D721Med (cell line): ENCODE results near the gene CPXM2.

Experiments used
- DNase-seq: peaks from one replicate; pipeline ENCODE4 v3.0.0; 2011; ENCODE audit warnings: low spot score; ENCODE audit not compliant: insufficient read length
- FAIRE-seq: peaks from 2 replicates; lab custom pipeline; 2011; peaks lifted over from hg19 to GRCh38; lab: Jason Lieb, UNC
- TF ChIP-seq, protein P1 (sequence below): IDR thresholded peaks from 2 replicates; pipeline ENCODE4 v1.5.1; 2012; ENCODE audit warnings: mild to moderate bottlenecking, control low read depth; ENCODE audit not compliant: insufficient read depth; ENCODE audit errors: missing control alignments

The CPXM2 gene

DNA sequence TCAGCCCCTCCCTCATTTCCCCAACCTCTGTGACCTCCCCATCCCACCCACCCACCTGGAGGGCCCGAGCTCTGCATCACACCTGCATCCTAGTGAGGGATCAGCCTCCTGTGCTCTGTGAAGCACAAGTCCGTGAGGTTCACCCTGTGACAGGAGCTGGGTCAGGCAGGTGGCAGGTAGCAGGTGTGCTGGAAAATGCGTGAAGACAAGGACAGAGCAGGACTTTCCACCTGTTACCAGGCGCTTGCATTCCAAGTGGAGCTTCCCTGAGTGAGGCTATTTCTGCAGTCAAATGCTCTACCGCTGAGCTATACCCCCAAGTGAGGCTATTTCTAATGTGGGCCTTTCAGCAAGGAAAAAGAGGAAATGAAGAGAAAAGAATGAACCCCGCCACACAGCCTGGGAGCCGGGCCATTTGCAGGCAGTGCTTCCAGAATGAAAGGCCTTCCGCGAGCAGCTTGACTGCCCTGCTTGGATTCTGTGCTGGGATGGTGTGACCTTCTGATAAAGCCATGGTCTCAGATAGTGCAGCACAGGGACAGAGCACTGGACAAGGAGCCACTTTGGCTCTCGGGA, 13.3 kb upstream of the CPXM2 start:
- TF ChIP-seq, protein P1, sequence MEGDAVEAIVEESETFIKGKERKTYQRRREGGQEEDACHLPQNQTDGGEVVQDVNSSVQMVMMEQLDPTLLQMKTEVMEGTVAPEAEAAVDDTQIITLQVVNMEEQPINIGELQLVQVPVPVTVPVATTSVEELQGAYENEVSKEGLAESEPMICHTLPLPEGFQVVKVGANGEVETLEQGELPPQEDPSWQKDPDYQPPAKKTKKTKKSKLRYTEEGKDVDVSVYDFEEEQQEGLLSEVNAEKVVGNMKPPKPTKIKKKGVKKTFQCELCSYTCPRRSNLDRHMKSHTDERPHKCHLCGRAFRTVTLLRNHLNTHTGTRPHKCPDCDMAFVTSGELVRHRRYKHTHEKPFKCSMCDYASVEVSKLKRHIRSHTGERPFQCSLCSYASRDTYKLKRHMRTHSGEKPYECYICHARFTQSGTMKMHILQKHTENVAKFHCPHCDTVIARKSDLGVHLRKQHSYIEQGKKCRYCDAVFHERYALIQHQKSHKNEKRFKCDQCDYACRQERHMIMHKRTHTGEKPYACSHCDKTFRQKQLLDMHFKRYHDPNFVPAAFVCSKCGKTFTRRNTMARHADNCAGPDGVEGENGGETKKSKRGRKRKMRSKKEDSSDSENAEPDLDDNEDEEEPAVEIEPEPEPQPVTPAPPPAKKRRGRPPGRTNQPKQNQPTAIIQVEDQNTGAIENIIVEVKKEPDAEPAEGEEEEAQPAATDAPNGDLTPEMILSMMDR = no peak
- FAIRE-seq (no peak), DNase-seq (no peak)

DNA sequence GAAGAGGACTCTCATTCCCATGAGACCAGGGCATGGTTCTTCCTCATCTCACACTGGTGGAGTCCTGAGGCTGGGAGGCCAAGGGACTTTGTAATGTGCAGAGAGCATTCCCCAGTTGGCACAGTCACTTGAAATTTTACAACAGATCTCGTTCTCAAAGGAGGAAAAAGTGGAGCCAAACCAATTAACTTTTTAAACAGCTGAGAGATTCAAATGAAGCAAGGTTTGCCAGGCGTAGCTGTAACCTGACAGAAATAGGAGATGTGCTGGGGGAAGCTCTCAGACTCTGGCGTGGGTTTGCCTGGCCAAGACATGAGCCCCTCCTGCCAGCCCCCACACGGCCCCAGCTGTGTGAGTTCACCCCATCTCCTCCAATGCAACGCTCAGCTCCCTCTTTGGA, 12.0 kb upstream of the CPXM2 start:
- TF ChIP-seq, protein P1 = no peak
- DNase-seq = no peak
- FAIRE-seq = no peak

DNA sequence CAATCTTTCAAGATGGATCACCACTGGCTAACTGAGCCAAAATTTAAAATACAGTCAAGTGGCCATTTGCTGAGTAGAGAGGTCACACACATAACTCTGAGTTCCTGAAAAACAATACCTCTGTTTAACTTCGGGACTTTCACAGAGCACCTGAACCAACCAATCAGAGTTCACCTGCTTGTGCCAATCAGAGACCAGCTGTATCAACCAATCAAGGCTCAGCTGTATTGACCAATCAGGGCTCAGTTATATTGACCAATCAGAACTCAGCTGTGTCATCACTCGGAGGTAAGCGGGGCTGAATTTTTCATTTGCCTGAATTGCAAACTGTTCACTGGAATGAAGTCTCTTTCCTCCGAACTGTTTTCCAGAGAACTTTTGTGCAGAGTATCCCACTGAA, 10.0 kb upstream of the CPXM2 start:
- no peak for FAIRE-seq
- no peak for DNase-seq
- TF ChIP-seq, protein P1 = no peak

DNA sequence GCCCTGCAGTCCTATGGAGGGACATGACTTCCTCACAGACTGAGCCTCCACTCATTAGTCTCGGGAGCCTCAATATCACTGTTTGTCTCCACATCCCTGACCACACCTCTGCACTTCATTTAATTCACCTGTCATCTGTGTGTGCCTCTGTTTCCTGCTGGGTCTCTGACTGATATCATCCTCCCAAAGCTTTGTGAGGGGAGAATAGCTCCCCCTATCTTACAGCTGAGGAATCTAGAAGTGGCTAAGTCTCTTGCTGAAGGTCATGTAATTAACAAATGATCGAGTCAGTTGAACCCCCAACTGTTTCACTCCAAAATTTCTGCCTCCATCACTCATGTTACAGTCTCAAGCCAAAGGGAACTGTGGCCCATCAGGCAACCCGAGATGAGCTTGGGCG, 5.5 kb upstream of the CPXM2 start:
- DNase-seq = no peak
- no peak for FAIRE-seq
- TF ChIP-seq, protein P1 = peak; percentile 29

DNA sequence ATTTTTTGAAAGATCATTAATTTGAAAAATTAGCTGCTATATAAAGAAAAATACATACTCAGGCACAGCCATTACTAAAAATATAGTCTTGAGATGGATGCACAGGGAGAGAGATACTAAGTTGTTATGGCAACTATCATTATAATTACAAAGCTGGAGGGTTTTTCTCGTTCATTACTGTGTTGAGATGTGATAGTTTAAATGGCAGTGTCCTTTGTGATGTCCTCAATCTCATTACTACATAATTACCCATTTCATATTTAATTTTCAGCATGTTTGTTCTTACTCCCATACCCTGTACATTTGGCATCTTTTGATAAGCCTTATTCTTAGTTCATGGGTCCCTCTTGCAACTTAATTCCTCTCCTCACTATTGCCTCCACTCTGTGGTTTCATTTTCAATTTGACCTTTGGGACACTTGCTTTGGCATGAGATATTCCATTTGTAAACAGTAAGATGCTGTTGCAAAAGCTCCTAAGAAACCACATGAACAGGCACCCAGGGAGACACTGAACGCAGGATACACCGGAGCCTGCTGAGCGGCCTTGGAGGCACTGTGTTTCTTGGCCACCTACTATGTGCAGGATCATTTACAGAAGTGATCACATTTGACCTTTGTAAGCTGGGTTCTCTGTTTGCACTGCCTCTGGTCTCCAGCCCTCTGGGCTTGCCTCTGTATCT, 4.8 kb upstream of the CPXM2 start:
- TF ChIP-seq, protein P1 = no peak
- FAIRE-seq (no peak), DNase-seq (no peak)

DNA sequence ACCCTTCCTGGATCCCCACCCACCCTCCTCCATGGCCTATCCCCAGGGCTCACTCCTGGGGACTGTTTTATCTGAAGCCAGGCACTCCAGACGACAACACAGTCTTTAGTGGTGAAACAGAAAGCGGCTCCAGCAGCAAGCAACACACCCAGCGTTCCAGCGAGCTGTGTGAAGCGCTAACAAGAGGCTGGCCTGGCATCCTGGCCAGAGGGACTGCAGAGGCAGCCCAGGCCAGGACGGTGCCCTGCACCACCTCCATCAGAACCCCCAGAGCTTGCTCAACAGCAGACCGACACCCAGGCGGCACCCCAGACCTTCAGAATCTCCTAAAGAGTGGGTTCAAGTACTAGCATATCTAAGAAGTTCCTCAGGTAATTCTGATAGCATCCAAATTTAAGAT, 2.0 kb upstream of the CPXM2 start:
- TF ChIP-seq, protein P1 = no peak
- FAIRE-seq (no peak), DNase-seq (no peak)

DNA sequence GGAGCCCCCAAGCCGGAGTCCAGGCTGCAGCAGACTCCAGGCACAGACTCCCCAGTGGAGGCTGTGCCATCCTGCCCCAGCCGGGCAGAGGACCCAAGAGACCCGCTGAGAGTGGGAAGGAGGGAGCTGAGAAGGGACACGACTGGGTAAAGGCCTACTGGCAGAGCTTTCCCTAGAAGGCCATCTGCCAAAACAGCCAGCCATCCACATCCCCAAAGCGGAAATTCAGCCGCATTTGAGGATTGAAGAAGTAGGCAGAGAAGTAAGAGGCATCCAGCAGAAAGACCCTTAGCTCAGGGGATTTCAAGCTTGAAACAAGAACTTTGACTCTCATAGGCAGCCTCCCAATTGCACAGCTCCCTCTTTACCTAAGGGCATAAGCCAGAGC, 857 bp downstream of the CPXM2 start:
- FAIRE-seq (no peak), DNase-seq (no peak)
- TF ChIP-seq, protein P1 = no peak
